ENCODE measurements around the gene AHNAK2. TPM values are rescaled to one million over a fixed set of nuclear protein-coding genes. Genes with fewer than 3 reads are reported as not detected.

The AHNAK2 gene
- total RNA-seq, 2 donors from 2014 or later = 3.6 to 5.2 TPM

- Histone ChIP-seq H3K9me3 (no peaks in the 10 kb centered on the region), H3K4me1 (peaks cover 13% of the 10 kb centered on the region), H3K36me3 (replicated peaks in 1 of 2; ENCODE audit: insufficient read depth in 1 of 2, low read depth in 2 of 2) (no peaks in the 10 kb centered on the region), H3K27me3 (no peaks in the 10 kb centered on the region), H3K4me3 (no peak overlapping the region), H3K27ac (no peak overlapping the region)
- DNase-seq (no peak), ATAC-seq (no peak)
- TF ChIP-seq, protein P1, sequence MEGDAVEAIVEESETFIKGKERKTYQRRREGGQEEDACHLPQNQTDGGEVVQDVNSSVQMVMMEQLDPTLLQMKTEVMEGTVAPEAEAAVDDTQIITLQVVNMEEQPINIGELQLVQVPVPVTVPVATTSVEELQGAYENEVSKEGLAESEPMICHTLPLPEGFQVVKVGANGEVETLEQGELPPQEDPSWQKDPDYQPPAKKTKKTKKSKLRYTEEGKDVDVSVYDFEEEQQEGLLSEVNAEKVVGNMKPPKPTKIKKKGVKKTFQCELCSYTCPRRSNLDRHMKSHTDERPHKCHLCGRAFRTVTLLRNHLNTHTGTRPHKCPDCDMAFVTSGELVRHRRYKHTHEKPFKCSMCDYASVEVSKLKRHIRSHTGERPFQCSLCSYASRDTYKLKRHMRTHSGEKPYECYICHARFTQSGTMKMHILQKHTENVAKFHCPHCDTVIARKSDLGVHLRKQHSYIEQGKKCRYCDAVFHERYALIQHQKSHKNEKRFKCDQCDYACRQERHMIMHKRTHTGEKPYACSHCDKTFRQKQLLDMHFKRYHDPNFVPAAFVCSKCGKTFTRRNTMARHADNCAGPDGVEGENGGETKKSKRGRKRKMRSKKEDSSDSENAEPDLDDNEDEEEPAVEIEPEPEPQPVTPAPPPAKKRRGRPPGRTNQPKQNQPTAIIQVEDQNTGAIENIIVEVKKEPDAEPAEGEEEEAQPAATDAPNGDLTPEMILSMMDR (IDR thresholded peaks at IDR 0.05) = no peak
- TF ChIP-seq POLR2A (IDR thresholded peaks at IDR 0.05) = no peak
- intact Hi-C loops (cut with DNase I) = no loop called here
- WGBS, 2 donors = 85 to 95% methylated on average over 4 to 12 of the region's 17 CpGs
Observed at GRCh38 chr14:104928391-104929133, 49.6 kb downstream of the AHNAK2 start.

- Histone ChIP-seq H3K27ac (no peak overlapping the region), H3K9me3 (no peaks in the 10 kb centered on the region), H3K4me3 (no peak overlapping the region), H3K4me1 (peaks cover 10% of the 10 kb centered on the region), H3K27me3 (no peaks in the 10 kb centered on the region), H3K36me3 (replicated peaks in 1 of 2; ENCODE audit: insufficient read depth in 1 of 2, low read depth in 2 of 2) (no peaks in the 10 kb centered on the region)
- DNase-seq (no peak), ATAC-seq (no peak)
- WGBS, 2 donors = 34 to 57% methylated on average over 4 to 8 of the region's 8 CpGs
- intact Hi-C loops (cut with DNase I) = no loop called here
- no peak for TF ChIP-seq POLR2A (IDR thresholded peaks at IDR 0.05)
- TF ChIP-seq, protein P1 (IDR thresholded peaks at IDR 0.05) = no peak
Observed at GRCh38 chr14:104927901-104928300, 50.3 kb downstream of the AHNAK2 start.

GRCh38 chr14:104927432-104927816 lies 50.8 kb downstream of the AHNAK2 start:
- Histone ChIP-seq H3K4me1 (peaks cover 5% of the 10 kb centered on the region), H3K27me3 (no peaks in the 10 kb centered on the region), H3K9me3 (no peaks in the 10 kb centered on the region), H3K4me3 (no peak overlapping the region), H3K27ac (no peak overlapping the region), H3K36me3 (replicated peaks in 1 of 2; ENCODE audit: insufficient read depth in 1 of 2, low read depth in 2 of 2) (no peaks in the 10 kb centered on the region)
- ATAC-seq (no peak), DNase-seq (peak in 2 of 4 donors; percentile 43 to 54)
- WGBS, 2 donors = 41 to 52% methylated on average over 4 to 10 of the region's 10 CpGs
- no peak for TF ChIP-seq POLR2A (IDR thresholded peaks at IDR 0.05)
- TF ChIP-seq, protein P1 (IDR thresholded peaks at IDR 0.05) = no peak
- intact Hi-C loops (cut with DNase I) = no loop called here

GRCh38 chr14:104926619-104927431 lies 51.3 kb downstream of the AHNAK2 start:
- TF ChIP-seq, protein P1 (IDR thresholded peaks at IDR 0.05) = no peak
- intact Hi-C loops (cut with DNase I) = no loop called here
- 63 to 96% methylated on average over 5 to 17 of the region's 21 CpGs for WGBS, 2 donors
- Histone ChIP-seq H3K27me3 (no peaks in the 10 kb centered on the region), H3K4me1 (peaks cover 5% of the 10 kb centered on the region), H3K36me3 (replicated peaks in 1 of 2; ENCODE audit: insufficient read depth in 1 of 2, low read depth in 2 of 2) (no peaks in the 10 kb centered on the region), H3K27ac (no peak overlapping the region), H3K9me3 (no peaks in the 10 kb centered on the region), H3K4me3 (no peak overlapping the region)
- ATAC-seq (no peak), DNase-seq (no peak)

All from body of pancreas (tissue), 4 donors.